Activated T-helper 17 cell treated with anti-CD3 and anti-CD28 coated beads, Interleukin-2, amount 50 U/mL, for 72 hours (primary cell): ENCODE data around the gene ADGRL3. TPM values are rescaled to one million over a fixed set of nuclear protein-coding genes. Genes with fewer than 3 reads are reported as not detected.

Source experiments
- ATAC-seq: fragments of 150-1000 bp; cut with Tn5 transposase; replicated peaks from 2 replicates; pipeline ENCODE4 v1.10.0; 2021; ENCODE audit warnings: mild to moderate bottlenecking, moderate library complexity
- H3K27ac Mint-ChIP-seq: one replicate; pipeline ENCODE4 v1.8.0; 2022; ENCODE audit warnings: mixed read lengths
- H3K27me3 Mint-ChIP-seq: one replicate; pipeline ENCODE4 v1.8.0; 2022; ENCODE audit warnings: mixed read lengths
- H3K36me3 Mint-ChIP-seq: one replicate; pipeline ENCODE4 v1.8.0; 2022; ENCODE audit warnings: low read depth, mild to moderate bottlenecking, mixed read lengths
- H3K4me1 Mint-ChIP-seq: one replicate; pipeline ENCODE4 v1.8.0; 2022; ENCODE audit warnings: mixed read lengths
- H3K4me3 Mint-ChIP-seq: one replicate; pipeline ENCODE4 v1.8.0; 2022; ENCODE audit warnings: mild to moderate bottlenecking, mixed read lengths
- H3K9me3 Mint-ChIP-seq: one replicate; pipeline ENCODE4 v1.8.0; 2022; ENCODE audit warnings: mixed read lengths
- total RNA-seq, 2 donors: library from RNA; stranded (reverse); gene quantifications; one replicate each; pipeline ENCODE4 v1.2.3, GENCODE V29; 2022

Gene ADGRL3
- not detected for total RNA-seq

- peaks cover 5% of the 10 kb centered on the region for H3K36me3 Mint-ChIP-seq
Measured at GRCh38 chr4:61200187-61200915, at the start of gene ADGRL3. Gene ADGRL3 (plus strand): TSS chr4:61200326.

GRCh38 chr4:61152433-61152832, 47.7 kb upstream of the ADGRL3 start:
- no peaks in the 10 kb centered on the region for H3K36me3 Mint-ChIP-seq
- H3K9me3 Mint-ChIP-seq: peaks cover 19% of the 10 kb centered on the region
- H3K4me3 Mint-ChIP-seq: no peak overlapping the region
- no peaks in the 10 kb centered on the region for H3K4me1 Mint-ChIP-seq
- no peak overlapping the region for H3K27ac Mint-ChIP-seq
- H3K27me3 Mint-ChIP-seq: no peaks in the 10 kb centered on the region
- no peak for ATAC-seq

More at GRCh38 chr4:61200187-61200915, at the start of gene ADGRL3:
- Mint-ChIP-seq H3K27ac (no peak within 1 kb of the TSS), H3K9me3 (no peaks in the 10 kb centered on the region), H3K27me3 (peaks cover 38% of the 10 kb centered on the region), H3K4me1 (no peaks in the 10 kb centered on the region), H3K4me3 (no peak within 1 kb of the TSS)
- ATAC-seq: no peak

GRCh38 chr4:61160478-61160877, 39.6 kb upstream of the ADGRL3 start:
- Mint-ChIP-seq H3K4me3 (no peak overlapping the region), H3K36me3 (no peaks in the 10 kb centered on the region), H3K27me3 (no peaks in the 10 kb centered on the region), H3K27ac (no peak overlapping the region), H3K4me1 (no peaks in the 10 kb centered on the region), H3K9me3 (peaks cover 10% of the 10 kb centered on the region)
- ATAC-seq: no peak

GRCh38 chr4:61162116-61162515, 38.0 kb upstream of the ADGRL3 start:
- Mint-ChIP-seq H3K36me3 (no peaks in the 10 kb centered on the region), H3K27me3 (no peaks in the 10 kb centered on the region), H3K4me1 (no peaks in the 10 kb centered on the region), H3K9me3 (peaks cover 15% of the 10 kb centered on the region), H3K4me3 (no peak overlapping the region), H3K27ac (no peak overlapping the region)
- ATAC-seq: no peak

GRCh38 chr4:61173799-61174198, 26.3 kb upstream of the ADGRL3 start:
- no peaks in the 10 kb centered on the region for H3K4me1 Mint-ChIP-seq
- no peaks in the 10 kb centered on the region for H3K27me3 Mint-ChIP-seq
- H3K9me3 Mint-ChIP-seq: peaks cover 3% of the 10 kb centered on the region
- H3K27ac Mint-ChIP-seq: no peak overlapping the region
- ATAC-seq: no peak
- H3K36me3 Mint-ChIP-seq: no peaks in the 10 kb centered on the region
- H3K4me3 Mint-ChIP-seq: no peak overlapping the region

GRCh38 chr4:61175495-61175894, 24.6 kb upstream of the ADGRL3 start:
- no peak overlapping the region for H3K4me3 Mint-ChIP-seq
- H3K27me3 Mint-ChIP-seq: no peaks in the 10 kb centered on the region
- H3K9me3 Mint-ChIP-seq: peaks cover 5% of the 10 kb centered on the region
- no peaks in the 10 kb centered on the region for H3K4me1 Mint-ChIP-seq
- H3K36me3 Mint-ChIP-seq: no peaks in the 10 kb centered on the region
- ATAC-seq: no peak
- no peak overlapping the region for H3K27ac Mint-ChIP-seq

- Mint-ChIP-seq H3K36me3 (no peaks in the 10 kb centered on the region), H3K9me3 (peaks cover 5% of the 10 kb centered on the region), H3K27me3 (no peaks in the 10 kb centered on the region), H3K4me3 (no peak overlapping the region), H3K4me1 (no peaks in the 10 kb centered on the region), H3K27ac (no peak overlapping the region)
- ATAC-seq: no peak
Measured at GRCh38 chr4:61177367-61177766, 22.8 kb upstream of the ADGRL3 start.

GRCh38 chr4:61180405-61180804, 19.7 kb upstream of the ADGRL3 start:
- H3K27me3 Mint-ChIP-seq: no peaks in the 10 kb centered on the region
- ATAC-seq: no peak

GRCh38 chr4:61182915-61183314, 17.2 kb upstream of the ADGRL3 start:
- no peaks in the 10 kb centered on the region for H3K4me1 Mint-ChIP-seq
- no peaks in the 10 kb centered on the region for H3K36me3 Mint-ChIP-seq
- no peak overlapping the region for H3K27ac Mint-ChIP-seq
- ATAC-seq: no peak
- no peaks in the 10 kb centered on the region for H3K27me3 Mint-ChIP-seq
- H3K4me3 Mint-ChIP-seq: no peak overlapping the region
- peaks cover 10% of the 10 kb centered on the region for H3K9me3 Mint-ChIP-seq

More at GRCh38 chr4:61180405-61180804, 19.7 kb upstream of the ADGRL3 start:
- H3K27ac Mint-ChIP-seq: no peak overlapping the region
- H3K4me1 Mint-ChIP-seq: no peaks in the 10 kb centered on the region
- no peaks in the 10 kb centered on the region for H3K36me3 Mint-ChIP-seq
- H3K4me3 Mint-ChIP-seq: no peak overlapping the region
- peaks cover 10% of the 10 kb centered on the region for H3K9me3 Mint-ChIP-seq

GRCh38 chr4:61185288-61185687, 14.8 kb upstream of the ADGRL3 start:
- H3K9me3 Mint-ChIP-seq: peaks cover 17% of the 10 kb centered on the region
- no peaks in the 10 kb centered on the region for H3K36me3 Mint-ChIP-seq
- no peaks in the 10 kb centered on the region for H3K27me3 Mint-ChIP-seq
- no peak overlapping the region for H3K27ac Mint-ChIP-seq
- ATAC-seq: no peak
- no peak overlapping the region for H3K4me3 Mint-ChIP-seq
- no peaks in the 10 kb centered on the region for H3K4me1 Mint-ChIP-seq

GRCh38 chr4:61192392-61192791, 7.7 kb upstream of the ADGRL3 start:
- Mint-ChIP-seq H3K4me1 (no peaks in the 10 kb centered on the region), H3K4me3 (no peak overlapping the region), H3K27me3 (no peaks in the 10 kb centered on the region), H3K36me3 (no peaks in the 10 kb centered on the region), H3K9me3 (peaks cover 18% of the 10 kb centered on the region), H3K27ac (no peak overlapping the region)
- ATAC-seq: no peak

- Mint-ChIP-seq H3K4me3 (no peak overlapping the region), H3K4me1 (no peaks in the 10 kb centered on the region), H3K36me3 (no peaks in the 10 kb centered on the region), H3K27me3 (peaks cover 3% of the 10 kb centered on the region), H3K9me3 (peaks cover 15% of the 10 kb centered on the region), H3K27ac (no peak overlapping the region)
- ATAC-seq: no peak
Measured at GRCh38 chr4:61193863-61194262, 6.3 kb upstream of the ADGRL3 start.

GRCh38 chr4:61194571-61194970, 5.6 kb upstream of the ADGRL3 start:
- H3K27me3 Mint-ChIP-seq: peaks cover 10% of the 10 kb centered on the region
- no peak overlapping the region for H3K4me3 Mint-ChIP-seq
- no peaks in the 10 kb centered on the region for H3K4me1 Mint-ChIP-seq
- H3K27ac Mint-ChIP-seq: no peak overlapping the region
- no peak for ATAC-seq
- peaks cover 12% of the 10 kb centered on the region for H3K9me3 Mint-ChIP-seq
- H3K36me3 Mint-ChIP-seq: peaks cover 2% of the 10 kb centered on the region

GRCh38 chr4:61195101-61195500, 5.0 kb upstream of the ADGRL3 start:
- Mint-ChIP-seq H3K27ac (no peak overlapping the region), H3K27me3 (peaks cover 12% of the 10 kb centered on the region), H3K9me3 (peaks cover 8% of the 10 kb centered on the region), H3K4me3 (no peak overlapping the region), H3K4me1 (no peaks in the 10 kb centered on the region), H3K36me3 (peaks cover 5% of the 10 kb centered on the region)
- ATAC-seq: no peak

- Mint-ChIP-seq H3K36me3 (peaks cover 5% of the 10 kb centered on the region), H3K27ac (no peak overlapping the region), H3K4me1 (no peaks in the 10 kb centered on the region), H3K9me3 (peaks cover 2% of the 10 kb centered on the region), H3K27me3 (peaks cover 32% of the 10 kb centered on the region), H3K4me3 (no peak overlapping the region)
- ATAC-seq: no peak
Measured at GRCh38 chr4:61198686-61199085, 1.4 kb upstream of the ADGRL3 start.

GRCh38 chr4:61199873-61200186, 296 bp upstream of the ADGRL3 start:
- H3K4me1 Mint-ChIP-seq: no peaks in the 10 kb centered on the region
- H3K4me3 Mint-ChIP-seq: no peak overlapping the region
- no peaks in the 10 kb centered on the region for H3K9me3 Mint-ChIP-seq
- peaks cover 5% of the 10 kb centered on the region for H3K36me3 Mint-ChIP-seq
- ATAC-seq: no peak
- H3K27ac Mint-ChIP-seq: no peak overlapping the region
- H3K27me3 Mint-ChIP-seq: peaks cover 38% of the 10 kb centered on the region
